SU-DHL-6 (cell line): Measurements from ENCODE around the gene MISP.
"Not testable (repeated sequence)": the region's sequence is repeated elsewhere in the genome, so short reads cannot be mapped to it uniquely, and the experiment has no call there.

ENCODE experiments used
- H2AFZ ChIP-seq: fragments of 200-600 bp; sonication (generic); 2 replicates; pipeline ENCODE4 v1.6.1; 2014; ENCODE audit warnings: low read depth, mild to moderate bottlenecking, moderate library complexity, mixed read lengths, antibody characterized with exemption, low read length; ENCODE audit not compliant: severe bottlenecking
- H3F3A ChIP-seq: fragments of 200-600 bp; shearing (Covaris generic); 2 replicates; pipeline ENCODE4 v1.6.0; 2016; ENCODE audit warnings: antibody characterized with exemption, mild to moderate bottlenecking; ENCODE audit not compliant: insufficient read depth
- H3K27ac ChIP-seq: fragments of 200-600 bp; sonication (generic); 2 replicates; pipeline ENCODE4 v1.5.1; 2016; ENCODE audit warnings: low read depth, mild to moderate bottlenecking, low read length, moderate library complexity, mixed read lengths
- H3K27me3 ChIP-seq: fragments of 200-600 bp; sonication (generic), shearing (Covaris generic); 2 replicates; pipeline ENCODE4 v1.6.0; 2014; ENCODE audit warnings: mild to moderate bottlenecking, low read length
- H3K36me3 ChIP-seq: fragments of 200-600 bp; sonication (generic); 2 replicates; pipeline ENCODE4 v1.6.1; 2014; ENCODE audit warnings: mild to moderate bottlenecking, low read length, mixed read lengths
- H3K4me2 ChIP-seq: fragments of 300-600, 200-600 bp; shearing (Covaris generic), sonication (generic); 2 replicates; pipeline ENCODE4 v1.6.0; 2014; ENCODE audit warnings: low read length, low read depth, mild to moderate bottlenecking; ENCODE audit not compliant: poor library complexity, severe bottlenecking
- H3K4me3 ChIP-seq: fragments of 200-600 bp; sonication (generic); 2 replicates; pipeline ENCODE4 v1.5.1; 2014; ENCODE audit warnings: antibody characterized with exemption, low read length, mild to moderate bottlenecking, mixed read lengths; ENCODE audit not compliant: insufficient read depth, poor library complexity, severe bottlenecking
- H3K79me2 ChIP-seq: fragments of 200-600 bp; sonication (generic); 2 replicates; pipeline ENCODE4 v1.6.1; 2014; ENCODE audit warnings: mild to moderate bottlenecking, low read length, moderate library complexity; ENCODE audit not compliant: insufficient read depth
- H3K9ac ChIP-seq: fragments of 200-600 bp; sonication (generic); 2 replicates; pipeline ENCODE4 v1.7.0; 2014; ENCODE audit warnings: mild to moderate bottlenecking, low read length
- H3K9me2 ChIP-seq: fragments of 200-600 bp; sonication (generic); replicated peaks from 2 replicates; pipeline ENCODE4 v1.6.1; 2014; ENCODE audit warnings: low read length; ENCODE audit not compliant: insufficient read depth
- H3K9me3 ChIP-seq: fragments of 200-600 bp; sonication (generic); 2 replicates; pipeline ENCODE4 v1.6.1; 2014; ENCODE audit warnings: low read length, mixed read lengths; ENCODE audit not compliant: insufficient read depth
- H4K20me1 ChIP-seq: fragments of 200-600 bp; sonication (generic); 2 replicates; pipeline ENCODE4 v1.6.1; 2014; ENCODE audit warnings: low read depth, mild to moderate bottlenecking, antibody characterized with exemption, low read length, moderate library complexity, mixed read lengths
- EZH2phosphoT487 ChIP-seq: fragments of 200-600 bp; sonication (generic), shearing (Covaris generic); conservative IDR thresholded peaks from 2 replicates; pipeline ENCODE4 v1.6.1; 2018; ENCODE audit warnings: mild to moderate bottlenecking, antibody characterized with exemption, low read length, moderate library complexity, mixed read lengths
- TF ChIP-seq, protein P1 (sequence below): fragments of 200-600 bp; sonication (generic); IDR thresholded peaks from one replicate; pipeline ENCODE4 v1.5.1; 2017; ENCODE audit warnings: antibody characterized with exemption, mild to moderate bottlenecking, low read length, moderate library complexity; ENCODE audit not compliant: insufficient read depth, poor library complexity, severe bottlenecking

Gene MISP

DNA sequence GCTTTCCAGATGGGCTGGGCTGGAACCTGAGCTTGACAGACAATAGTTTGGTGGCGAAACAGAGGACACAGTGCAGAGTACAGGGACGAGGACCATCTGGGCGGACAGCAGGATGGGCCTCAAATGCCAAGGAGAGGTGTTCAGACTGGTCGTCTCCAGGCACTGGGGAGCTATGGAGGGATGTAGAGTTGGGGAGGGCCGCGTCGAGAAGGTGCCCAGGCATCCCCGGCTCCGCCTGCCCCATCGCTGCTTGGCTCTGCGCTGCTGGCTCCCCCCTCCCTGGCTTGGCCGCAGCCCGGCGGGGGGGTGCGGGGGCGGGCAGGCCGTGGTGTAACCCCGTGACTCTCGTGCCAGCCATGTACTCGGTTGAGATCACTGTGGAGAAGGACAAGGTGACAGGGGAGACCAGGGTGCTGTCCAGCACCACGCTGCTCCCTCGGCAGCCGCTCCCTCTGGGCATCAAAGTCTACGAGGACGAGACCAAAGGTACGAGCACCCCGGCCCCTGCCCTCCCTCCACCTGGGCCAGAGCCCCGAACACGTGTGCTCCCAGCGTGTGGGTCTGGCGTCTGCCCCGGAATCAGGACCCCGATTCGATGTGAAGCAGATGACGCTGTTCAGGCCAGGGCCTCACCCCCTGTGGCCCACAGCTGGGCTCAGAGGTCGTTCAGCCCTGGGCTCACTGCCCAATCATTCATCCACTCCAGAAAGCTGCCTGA, 10.8 kb upstream of the MISP start:
- TF ChIP-seq EZH2phosphoT487, result no peak
- TF ChIP-seq, protein P1, sequence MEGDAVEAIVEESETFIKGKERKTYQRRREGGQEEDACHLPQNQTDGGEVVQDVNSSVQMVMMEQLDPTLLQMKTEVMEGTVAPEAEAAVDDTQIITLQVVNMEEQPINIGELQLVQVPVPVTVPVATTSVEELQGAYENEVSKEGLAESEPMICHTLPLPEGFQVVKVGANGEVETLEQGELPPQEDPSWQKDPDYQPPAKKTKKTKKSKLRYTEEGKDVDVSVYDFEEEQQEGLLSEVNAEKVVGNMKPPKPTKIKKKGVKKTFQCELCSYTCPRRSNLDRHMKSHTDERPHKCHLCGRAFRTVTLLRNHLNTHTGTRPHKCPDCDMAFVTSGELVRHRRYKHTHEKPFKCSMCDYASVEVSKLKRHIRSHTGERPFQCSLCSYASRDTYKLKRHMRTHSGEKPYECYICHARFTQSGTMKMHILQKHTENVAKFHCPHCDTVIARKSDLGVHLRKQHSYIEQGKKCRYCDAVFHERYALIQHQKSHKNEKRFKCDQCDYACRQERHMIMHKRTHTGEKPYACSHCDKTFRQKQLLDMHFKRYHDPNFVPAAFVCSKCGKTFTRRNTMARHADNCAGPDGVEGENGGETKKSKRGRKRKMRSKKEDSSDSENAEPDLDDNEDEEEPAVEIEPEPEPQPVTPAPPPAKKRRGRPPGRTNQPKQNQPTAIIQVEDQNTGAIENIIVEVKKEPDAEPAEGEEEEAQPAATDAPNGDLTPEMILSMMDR, result no peak
- no peak overlapping the region for H3K4me2 ChIP-seq

DNA sequence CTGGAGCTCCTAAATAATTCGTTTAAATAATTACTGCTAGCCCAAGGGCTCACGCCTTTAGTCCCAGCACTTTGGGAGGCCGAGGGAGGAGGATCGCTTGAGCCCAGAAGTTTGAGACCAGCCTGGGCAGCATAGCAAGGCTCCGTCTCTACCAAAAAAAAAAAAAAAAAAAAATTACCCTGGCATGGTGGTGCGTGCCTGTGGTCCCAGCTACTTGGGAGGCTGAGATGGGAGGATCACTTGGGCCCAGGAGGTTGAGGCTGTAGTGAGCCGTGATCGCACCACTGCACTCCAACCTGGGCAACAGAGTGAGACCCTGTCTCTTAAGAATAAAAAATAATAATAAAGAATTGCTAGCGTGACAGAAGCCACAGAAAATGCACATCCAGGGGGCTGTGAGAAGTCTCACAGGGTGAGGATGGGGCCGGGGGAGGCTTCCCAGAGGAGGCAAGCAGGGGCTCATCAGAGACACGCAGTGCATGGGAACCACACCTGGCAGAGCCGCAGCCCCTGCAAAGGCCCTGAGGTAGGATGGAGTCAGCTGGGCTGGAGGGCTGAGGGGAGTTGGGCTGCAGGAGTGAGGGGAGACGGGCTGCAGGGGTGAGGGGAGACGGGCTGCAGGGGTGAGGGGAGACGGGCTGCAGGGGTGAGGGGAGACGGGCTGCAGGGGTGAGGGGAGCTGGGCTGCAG, 10.0 kb upstream of the MISP start:
- not testable (repeated sequence) for H3K9me3 ChIP-seq, H4K20me1 ChIP-seq, H3K4me3 ChIP-seq, H3K36me3 ChIP-seq, H2AFZ ChIP-seq, H3K27ac ChIP-seq, H3K79me2 ChIP-seq, H3K27me3 ChIP-seq, H3F3A ChIP-seq, H3K9me2 ChIP-seq, H3K4me2 ChIP-seq, H3K9ac ChIP-seq

More for the DNA sequence above, 10.8 kb upstream of the MISP start:
- no peak overlapping the region for H3K4me3 ChIP-seq
- H3K36me3 ChIP-seq, result no peaks in the 10 kb centered on the region
- H3K27me3 ChIP-seq, result no peaks in the 10 kb centered on the region
- H3K9me2 ChIP-seq, result no peaks in the 10 kb centered on the region
- H3K9me3 ChIP-seq, result no peaks in the 10 kb centered on the region
- no peak overlapping the region for H2AFZ ChIP-seq
- no peaks in the 10 kb centered on the region for H4K20me1 ChIP-seq
- H3K27ac ChIP-seq, result no peak overlapping the region
- H3K9ac ChIP-seq, result no peak overlapping the region
- H3F3A ChIP-seq, result no peaks in the 10 kb centered on the region
- H3K79me2 ChIP-seq, result no peaks in the 10 kb centered on the region

DNA sequence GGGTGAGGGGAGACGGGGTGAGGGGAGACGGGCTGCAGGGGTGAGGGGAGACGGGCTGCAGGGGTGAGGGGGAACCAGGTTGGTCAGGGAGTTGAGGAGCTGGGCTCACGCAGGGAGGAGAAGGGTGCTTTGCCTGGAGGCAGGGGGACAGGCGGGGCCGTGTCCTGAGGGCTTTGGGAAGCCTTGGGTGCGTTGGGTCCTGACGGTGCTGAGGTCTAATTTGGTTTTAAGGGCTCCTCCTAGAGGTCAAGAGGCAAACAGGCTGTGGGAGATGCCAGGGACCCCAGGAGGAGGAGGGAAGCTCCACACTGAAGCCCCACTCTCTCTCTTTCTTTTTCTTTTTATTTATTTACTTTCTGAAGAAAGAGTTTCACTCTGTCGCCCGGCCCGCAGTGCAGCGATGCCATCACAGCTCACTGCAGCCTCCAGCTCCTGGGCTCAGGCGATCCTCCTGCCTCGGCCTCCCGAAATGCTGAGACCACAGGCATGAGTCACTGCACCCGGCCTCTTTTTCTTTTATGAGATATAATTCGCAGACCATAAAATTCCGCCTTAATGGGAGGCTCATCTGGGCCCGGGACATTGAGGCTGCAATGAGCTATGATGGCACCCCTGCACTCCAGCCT, 9.3 kb upstream of the MISP start:
- no peak overlapping the region for H3K4me2 ChIP-seq
- H3K36me3 ChIP-seq, result no peaks in the 10 kb centered on the region
- H3K9me3 ChIP-seq, result no peaks in the 10 kb centered on the region
- H3K9ac ChIP-seq, result no peak overlapping the region
- TF ChIP-seq, protein P1, result no peak
- no peak for TF ChIP-seq EZH2phosphoT487
- H3K4me3 ChIP-seq, result no peak overlapping the region
- H2AFZ ChIP-seq, result no peak overlapping the region
- H3F3A ChIP-seq, result no peaks in the 10 kb centered on the region
- H3K27ac ChIP-seq, result no peak overlapping the region
- no peaks in the 10 kb centered on the region for H3K9me2 ChIP-seq
- H4K20me1 ChIP-seq, result no peaks in the 10 kb centered on the region
- H3K79me2 ChIP-seq, result no peaks in the 10 kb centered on the region
- H3K27me3 ChIP-seq, result no peaks in the 10 kb centered on the region
